RWPE2 (cell line): Measurements from ENCODE around the gene JPH3.
A peak's percentile ranks its signal among the peaks of the same experiment; 100 is the strongest.

ENCODE experiments used
- ATAC-seq: fragments of 200-7000 bp; cut with Tn5 transposase; 3 replicates; pipeline ENCODE4 v1.9.1; 2021; ENCODE audit warnings: low read depth
- DNase-seq: peaks from one replicate; pipeline ENCODE4 v3.0.0-alpha.2; 2020; ENCODE audit warnings: low spot score
- H3K27ac ChIP-seq: fragments of 450-650 bp; 2 replicates; pipeline ENCODE4 v1.5.1; 2017; ENCODE audit warnings: mild to moderate bottlenecking; ENCODE audit not compliant: poor library complexity, severe bottlenecking
- H3K27me3 ChIP-seq: fragments of 250-450 bp; sonication (Bioruptor Pico); 2 replicates; pipeline ENCODE4 v1.5.1; 2021; ENCODE audit warnings: mild to moderate bottlenecking, moderate library complexity; ENCODE audit not compliant: insufficient read depth, poor library complexity, severe bottlenecking
- H3K36me3 ChIP-seq: fragments of 250-450 bp; sonication (Bioruptor Pico); 2 replicates; pipeline ENCODE4 v1.5.1; 2020; ENCODE audit warnings: low read depth, mild to moderate bottlenecking, moderate library complexity
- H3K4me1 ChIP-seq: fragments of 250-450 bp; sonication (Bioruptor Pico); 2 replicates; pipeline ENCODE4 v1.5.1; 2021; ENCODE audit warnings: mild to moderate bottlenecking, moderate library complexity; ENCODE audit not compliant: insufficient read depth, poor library complexity, severe bottlenecking
- H3K4me3 ChIP-seq: fragments of 250-450 bp; sonication (Bioruptor Pico); 2 replicates; pipeline ENCODE4 v1.5.1; 2021; ENCODE audit warnings: mild to moderate bottlenecking, moderate library complexity; ENCODE audit not compliant: severe bottlenecking
- H3K9me3 ChIP-seq: fragments of 250-450 bp; sonication (Bioruptor Pico); 2 replicates; pipeline ENCODE4 v1.5.1; 2021; ENCODE audit warnings: mild to moderate bottlenecking, moderate library complexity; ENCODE audit not compliant: severe bottlenecking
- CTCF ChIP-seq: fragments of 450-650 bp; IDR thresholded peaks from one replicate; pipeline ENCODE4 v1.5.1; 2017; ENCODE audit warnings: mild to moderate bottlenecking, moderate library complexity; ENCODE audit not compliant: poor library complexity, severe bottlenecking

Gene JPH3

GRCh38 chr16:87709677-87710076 lies 107.4 kb downstream of the JPH3 start:
- H3K27ac ChIP-seq: no peak overlapping the region
- no peaks in the 10 kb centered on the region for H3K27me3 ChIP-seq
- no peaks in the 10 kb centered on the region for H3K4me1 ChIP-seq
- no peaks in the 10 kb centered on the region for H3K9me3 ChIP-seq
- ATAC-seq: no peak
- no peak overlapping the region for H3K4me3 ChIP-seq
- DNase-seq: peak; percentile 65
- peaks cover 14% of the 10 kb centered on the region for H3K36me3 ChIP-seq
- TF ChIP-seq CTCF: no peak

GRCh38 chr16:87710887-87711286 lies 108.6 kb downstream of the JPH3 start:
- Histone ChIP-seq H3K4me1 (no peaks in the 10 kb centered on the region), H3K36me3 (peaks cover 20% of the 10 kb centered on the region), H3K27ac (no peak overlapping the region), H3K4me3 (no peak overlapping the region), H3K9me3 (no peaks in the 10 kb centered on the region), H3K27me3 (no peaks in the 10 kb centered on the region)
- no peak for ATAC-seq
- DNase-seq: no peak
- TF ChIP-seq CTCF: no peak

GRCh38 chr16:87712184-87712762 lies 110.0 kb downstream of the JPH3 start:
- H3K27ac ChIP-seq: no peak overlapping the region
- no peaks in the 10 kb centered on the region for H3K9me3 ChIP-seq
- TF ChIP-seq CTCF: no peak
- H3K4me1 ChIP-seq: no peaks in the 10 kb centered on the region
- no peak for ATAC-seq
- DNase-seq: no peak
- peaks cover 20% of the 10 kb centered on the region for H3K36me3 ChIP-seq
- no peaks in the 10 kb centered on the region for H3K27me3 ChIP-seq
- H3K4me3 ChIP-seq: no peak overlapping the region

- no peak for TF ChIP-seq CTCF
- ATAC-seq (no peak), DNase-seq (no peak)
- Histone ChIP-seq H3K4me1 (no peaks in the 10 kb centered on the region), H3K4me3 (no peak overlapping the region), H3K9me3 (no peaks in the 10 kb centered on the region), H3K36me3 (peaks cover 24% of the 10 kb centered on the region), H3K27me3 (no peaks in the 10 kb centered on the region), H3K27ac (no peak overlapping the region)
These were observed 111.3 kb downstream of the JPH3 start for GRCh38 chr16:87713451-87714229.

GRCh38 chr16:87715231-87715630 lies 112.9 kb downstream of the JPH3 start:
- H3K36me3 ChIP-seq: peaks cover 27% of the 10 kb centered on the region
- H3K27ac ChIP-seq: no peak overlapping the region
- DNase-seq: no peak
- no peaks in the 10 kb centered on the region for H3K27me3 ChIP-seq
- ATAC-seq: no peak
- H3K4me1 ChIP-seq: no peaks in the 10 kb centered on the region
- H3K9me3 ChIP-seq: no peaks in the 10 kb centered on the region
- no peak for TF ChIP-seq CTCF
- H3K4me3 ChIP-seq: no peak overlapping the region
